ENCODE measurements around the gene IL36B.
"Not testable (repeated sequence)": the region's sequence is repeated elsewhere in the genome, so short reads cannot be mapped to it uniquely, and the experiment has no call there.

Gene IL36B

DNA sequence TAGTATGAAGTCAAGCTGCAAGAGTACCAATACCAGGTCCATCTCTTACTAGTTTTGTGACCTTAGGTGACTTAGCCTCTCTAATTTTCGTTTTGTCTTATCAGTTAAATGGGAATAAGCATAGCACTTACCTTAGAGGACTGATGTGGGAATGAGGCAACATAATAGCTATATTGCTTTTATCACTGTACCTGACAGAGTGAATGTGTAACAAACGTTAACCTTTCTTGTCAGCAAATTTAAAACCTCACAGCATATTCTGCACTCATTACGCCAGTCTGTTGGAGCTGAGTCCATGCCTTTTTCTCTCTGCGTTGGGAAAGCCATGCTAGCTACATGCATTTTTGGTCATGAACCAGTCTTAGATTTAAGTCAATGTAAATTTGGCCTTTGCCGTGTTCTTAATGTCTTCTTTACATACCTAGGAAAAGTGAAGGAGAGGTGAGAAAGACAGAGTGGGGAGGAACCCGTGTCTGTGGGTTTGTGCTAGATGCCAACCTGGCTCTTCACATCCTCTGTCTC lies at the start of gene IL36B:
TSS of gene IL36B (minus strand) at position 472 of the 522 bp plus-strand sequence.
- DNase-seq: no peak

DNA sequence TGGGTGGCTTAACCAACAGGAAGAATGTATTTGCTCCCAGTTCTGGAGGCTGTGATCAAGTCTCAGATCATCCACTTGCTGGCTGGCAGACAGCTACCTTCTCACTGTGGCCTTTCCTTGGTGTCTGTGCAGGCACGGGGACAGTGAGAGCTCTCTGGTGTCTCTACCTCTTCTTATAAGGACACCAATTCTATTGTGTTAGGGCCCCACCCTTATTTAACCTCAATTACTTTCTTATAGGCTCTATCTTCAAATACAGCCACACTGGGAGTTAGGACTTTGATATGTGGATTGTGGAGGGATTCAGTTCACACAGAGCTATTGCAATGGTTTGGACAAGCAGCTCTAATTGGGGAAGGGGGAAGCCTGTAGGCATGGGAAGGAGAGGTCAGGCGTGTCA lies 49.5 kb upstream of the IL36B start:
- no peak for DNase-seq

DNA sequence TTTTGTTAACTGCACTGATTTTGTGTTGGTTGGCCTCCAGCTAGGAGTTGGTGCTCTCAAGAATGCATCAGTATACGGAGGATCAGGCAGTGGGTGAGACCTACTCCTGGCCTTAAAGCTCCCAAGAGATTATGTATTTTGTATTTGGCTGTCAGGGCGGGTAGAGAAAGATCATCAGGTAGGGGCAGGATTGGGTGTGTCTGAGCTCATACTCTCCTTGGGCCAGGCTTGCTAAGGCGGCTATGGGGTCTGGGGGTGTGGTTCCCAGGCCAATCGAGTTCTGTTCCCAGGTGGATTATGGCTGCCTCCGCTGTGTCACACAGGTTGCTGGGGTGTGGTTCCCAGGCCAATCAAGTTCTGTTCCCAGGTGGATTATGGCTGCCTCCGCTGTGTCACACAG lies 45.9 kb upstream of the IL36B start:
- no peak for DNase-seq

GRCh38 chr2:113098041-113098440 lies 45.4 kb upstream of the IL36B start:
- no peak for DNase-seq

GRCh38 chr2:113096842-113097618 lies 44.4 kb upstream of the IL36B start:
- not testable (repeated sequence) for DNase-seq

DNA sequence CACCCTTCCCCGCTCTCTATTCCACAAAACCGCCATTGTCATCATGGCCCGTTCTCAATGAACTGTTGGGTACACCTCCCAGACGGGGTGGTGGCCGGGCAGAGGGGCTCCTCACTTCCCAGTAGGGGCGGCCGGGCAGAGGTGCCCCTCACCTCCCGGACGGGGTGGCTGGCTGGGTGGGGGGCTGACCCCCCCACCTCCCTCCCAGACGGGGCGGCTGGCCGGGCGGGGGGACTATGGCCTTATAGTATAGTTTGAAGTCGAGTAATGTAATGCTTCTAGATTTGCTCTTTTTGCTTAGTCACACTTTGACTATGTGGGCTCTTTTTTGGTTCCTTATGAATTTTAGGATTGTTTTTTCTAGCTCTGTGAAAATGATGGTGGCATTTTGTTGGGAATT lies 43.6 kb upstream of the IL36B start:
- DNase-seq: not testable (repeated sequence)

DNA sequence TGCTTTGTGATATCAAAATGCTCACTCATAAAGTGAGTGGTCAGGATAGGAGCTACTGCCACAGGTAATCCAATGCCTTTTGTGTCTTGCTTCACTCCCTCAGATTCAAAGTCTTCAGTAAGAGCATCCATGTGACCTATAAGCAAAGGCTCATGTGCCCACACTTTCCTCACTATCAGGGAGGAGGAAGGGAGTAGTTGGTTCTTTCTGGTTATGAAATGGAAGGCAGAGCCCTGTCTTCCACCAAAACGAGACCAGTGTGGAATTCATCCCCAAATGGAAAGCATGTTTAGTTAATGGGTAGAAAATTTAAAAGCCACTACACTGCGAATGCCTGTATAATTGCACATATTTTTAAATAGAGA lies 40.9 kb upstream of the IL36B start:
- no peak for DNase-seq

- DNase-seq: no peak
Observed at GRCh38 chr2:113092864-113093612, 40.4 kb upstream of the IL36B start.

DNA sequence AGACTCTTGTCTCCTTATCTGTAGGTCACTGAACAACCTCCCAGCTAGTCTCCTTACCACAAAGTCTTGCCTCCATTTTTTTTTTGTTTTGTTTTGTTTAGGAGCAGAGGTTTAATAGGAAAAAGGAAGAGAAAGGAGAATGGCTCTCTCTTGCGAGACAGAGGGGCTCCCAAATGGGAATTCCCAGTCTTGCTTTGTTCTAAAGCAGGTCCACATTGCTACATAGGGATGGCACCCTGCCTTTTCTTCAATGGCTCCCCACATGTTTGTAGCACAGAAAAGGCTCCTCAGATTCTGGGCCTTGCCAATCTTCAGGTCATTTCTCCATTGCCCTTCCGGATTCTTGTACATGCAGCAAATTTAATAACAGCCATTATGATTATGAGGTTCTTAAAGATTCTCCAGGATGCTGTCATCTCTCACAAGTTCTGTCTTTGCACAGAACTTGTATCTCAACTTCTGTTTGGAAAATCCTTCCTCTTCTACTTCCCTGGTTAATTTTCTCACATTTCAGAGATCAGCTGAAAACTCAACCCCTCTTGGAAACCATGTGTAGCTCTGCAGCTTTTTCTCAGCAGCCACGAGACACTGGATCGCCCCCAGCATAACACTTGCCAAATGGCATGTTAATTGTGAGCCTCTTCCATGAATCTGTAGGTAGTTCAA lies 38.7 kb upstream of the IL36B start:
- DNase-seq: no peak

DNA sequence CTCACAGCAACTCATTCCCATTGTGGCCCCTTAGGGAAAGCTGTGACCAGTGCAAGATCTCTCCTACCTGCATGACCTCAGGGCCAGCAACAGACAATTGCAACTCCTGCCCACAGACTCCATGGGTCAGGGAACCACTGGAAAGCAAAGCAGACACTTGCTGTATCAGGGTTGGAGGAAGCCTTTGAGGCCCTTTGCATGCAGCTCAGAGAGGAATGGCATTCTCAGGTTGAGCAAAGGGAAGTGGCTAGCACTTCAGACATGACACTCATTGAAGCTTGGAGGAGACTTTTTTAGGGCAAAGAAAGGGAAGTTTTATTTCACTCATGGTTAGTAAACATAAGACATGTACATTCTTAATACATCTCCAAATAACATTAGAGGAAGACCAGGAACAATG lies 37.2 kb upstream of the IL36B start:
- no peak for DNase-seq

DNA sequence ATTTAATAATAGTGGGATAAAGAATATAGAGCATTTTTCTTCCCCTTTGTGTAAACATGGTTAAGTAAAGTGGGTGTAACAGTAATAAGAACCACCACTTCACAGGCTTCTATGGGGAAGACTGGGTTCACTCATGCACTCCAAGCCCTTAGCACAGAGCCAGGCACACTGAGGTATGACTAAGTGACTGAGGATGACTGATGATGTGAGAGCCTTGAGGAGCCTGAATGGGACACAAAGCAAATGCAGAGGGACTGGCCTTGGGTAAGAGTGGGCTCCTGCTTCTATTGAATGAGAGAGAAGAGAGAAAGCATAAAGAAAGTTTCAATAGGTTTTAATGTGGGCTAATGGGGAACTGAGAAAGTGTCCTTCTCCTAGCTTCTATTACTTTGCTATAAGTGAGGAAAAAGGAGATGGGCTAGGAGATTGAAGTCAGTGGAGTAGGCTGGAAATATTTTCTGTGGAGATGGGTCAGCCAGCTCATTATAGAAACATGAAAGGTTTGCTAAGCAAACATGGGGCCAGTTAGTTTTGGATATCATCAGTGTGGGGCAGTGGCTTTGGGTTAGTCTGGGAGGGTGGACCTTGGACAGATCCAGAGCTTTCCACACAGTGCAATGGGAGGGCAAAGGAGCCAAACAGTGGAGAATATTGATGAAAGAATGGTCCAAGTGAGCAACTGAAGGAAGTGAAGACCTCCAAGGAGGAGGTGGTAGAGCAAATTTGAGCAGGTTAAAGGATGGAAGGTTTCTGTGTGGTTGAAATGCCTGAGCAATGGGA lies 35.7 kb upstream of the IL36B start:
- DNase-seq: no peak

DNA sequence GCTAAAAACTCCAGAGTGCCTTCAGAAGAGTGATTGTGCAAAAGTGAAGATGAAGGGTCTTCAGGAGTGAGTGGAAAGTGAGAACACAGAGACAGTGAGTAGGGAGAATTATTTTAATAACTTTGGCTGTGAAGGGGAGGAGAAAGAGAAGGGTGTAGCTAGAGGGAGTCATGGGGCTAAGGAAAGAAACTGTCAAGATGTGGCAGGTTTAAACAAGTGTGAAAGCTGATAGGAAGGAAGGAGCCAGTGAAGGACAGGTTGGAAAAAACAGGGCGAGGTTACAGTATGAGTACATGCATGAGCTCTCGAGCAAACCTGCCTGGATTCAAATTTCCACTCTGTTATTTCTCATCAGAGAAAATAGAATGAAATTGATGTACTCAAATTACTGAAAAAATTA lies 32.9 kb upstream of the IL36B start:
- no peak for DNase-seq

GRCh38 chr2:113084249-113085000 lies 31.8 kb upstream of the IL36B start:
- no peak for DNase-seq

- peak; percentile 42 for DNase-seq
Observed at GRCh38 chr2:113083296-113083695, 30.6 kb upstream of the IL36B start.

DNA sequence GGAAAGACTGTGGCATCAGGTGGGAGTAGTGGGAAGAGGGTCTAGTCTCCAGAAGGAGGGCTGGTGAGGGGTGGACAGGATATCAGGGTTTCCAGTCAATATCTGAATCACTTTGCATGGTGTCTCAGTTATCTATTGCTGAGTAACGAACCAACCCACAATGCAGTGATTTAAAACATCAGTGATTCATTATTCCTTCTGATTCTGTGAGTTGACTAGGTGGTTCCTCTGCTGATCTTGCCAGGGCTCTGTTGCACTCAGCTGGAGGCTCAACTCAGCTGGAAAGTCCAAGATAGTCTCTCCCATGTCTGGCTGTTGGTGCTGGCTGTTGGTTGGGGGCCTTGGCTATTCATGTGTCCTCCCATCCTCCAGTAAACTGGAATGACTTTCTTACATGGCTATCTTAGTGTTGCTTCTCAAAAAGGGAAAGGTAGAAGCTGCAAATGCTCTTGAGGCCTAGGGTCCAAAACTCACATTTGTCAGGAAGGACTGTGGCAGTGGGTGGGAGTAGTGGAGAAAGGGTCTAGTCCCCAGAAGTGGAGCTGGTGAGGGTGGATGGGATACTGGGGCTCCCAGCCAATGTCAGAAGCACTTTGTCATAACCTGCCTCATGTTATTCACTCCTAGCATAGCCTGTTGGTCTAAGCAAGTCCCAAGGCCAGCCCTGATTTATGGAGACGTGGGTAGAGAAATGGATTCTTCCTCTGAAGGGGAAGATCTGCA lies 29.0 kb upstream of the IL36B start:
- no peak for DNase-seq

DNA sequence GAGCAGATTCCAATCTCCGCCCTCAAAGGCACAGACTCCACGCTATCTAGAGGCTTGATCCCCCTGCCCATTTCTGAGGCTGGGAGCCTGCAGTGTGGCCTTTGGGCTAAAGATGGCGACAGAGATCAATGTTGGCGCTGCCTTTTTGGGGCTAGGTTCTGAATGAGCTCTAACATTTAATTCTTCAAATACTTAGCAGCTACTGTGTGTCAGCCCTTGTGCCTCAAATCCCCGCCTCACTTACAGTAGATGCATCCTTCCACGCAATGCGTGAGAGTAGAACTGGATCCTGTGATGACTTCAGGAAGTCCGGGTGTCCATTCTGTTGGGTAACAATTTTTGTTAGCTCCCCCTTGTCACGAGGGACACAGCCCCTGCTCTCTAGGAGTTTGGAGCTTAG lies 27.5 kb upstream of the IL36B start:
- DNase-seq: peak; percentile 19

DNA sequence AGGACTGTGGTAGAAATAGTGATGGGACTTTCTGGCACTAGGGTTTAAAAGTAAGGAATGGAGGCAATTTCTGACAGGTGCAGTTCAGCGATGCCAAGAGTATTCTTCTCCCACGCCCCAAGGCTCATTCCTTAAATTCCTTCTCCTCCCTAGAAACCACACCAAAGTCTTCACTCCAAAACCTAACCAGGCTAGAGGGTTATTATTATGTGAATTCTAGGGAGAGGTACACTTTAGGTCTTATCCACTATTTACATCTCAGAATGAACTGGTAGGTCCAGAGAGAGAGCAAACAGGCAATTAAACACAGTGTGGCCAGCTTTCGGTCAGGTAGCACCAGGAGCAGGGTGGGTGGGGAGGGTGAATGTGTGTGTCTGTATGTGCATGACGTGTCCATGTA lies 26.5 kb upstream of the IL36B start:
- no peak for DNase-seq

GRCh38 chr2:113078350-113078839 lies 25.7 kb upstream of the IL36B start:
- no peak for DNase-seq

GRCh38 chr2:113077921-113078320 lies 25.3 kb upstream of the IL36B start:
- no peak for DNase-seq

DNA sequence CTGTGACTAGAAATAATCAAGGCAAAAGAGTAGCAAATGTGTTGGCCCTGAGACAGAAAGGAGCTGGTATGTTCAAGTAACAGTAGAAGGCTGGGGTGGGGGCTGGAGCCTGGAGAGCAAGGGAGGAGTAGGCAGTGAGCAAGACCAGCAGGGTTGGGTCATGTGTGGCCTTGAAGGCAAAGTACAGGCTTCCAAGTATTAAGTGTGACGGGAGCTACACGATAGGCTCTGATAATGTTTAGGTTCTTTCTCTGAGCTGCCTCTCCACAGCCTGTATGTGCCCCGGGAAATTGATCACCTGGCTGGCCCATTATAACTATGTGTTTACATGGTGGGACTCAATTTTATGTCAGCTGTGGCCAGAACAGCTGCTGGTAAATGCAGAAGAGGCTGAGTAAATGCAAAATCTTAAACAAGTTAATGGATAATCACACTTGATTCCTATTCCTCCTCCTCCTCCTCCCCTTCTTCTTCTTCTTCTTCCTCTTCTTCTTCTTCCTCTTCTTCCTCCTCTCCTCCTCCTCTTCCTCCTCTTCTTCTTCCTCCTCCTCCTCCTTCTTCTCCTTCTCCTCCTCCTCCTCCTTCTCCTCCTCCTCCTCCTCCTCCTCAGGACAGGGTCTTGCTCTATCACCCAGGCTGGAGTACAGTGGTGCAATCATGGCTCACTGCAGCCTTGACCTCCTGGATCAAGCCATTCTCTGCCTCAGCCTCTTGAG lies 24.4 kb upstream of the IL36B start:
- DNase-seq: no peak

DNA sequence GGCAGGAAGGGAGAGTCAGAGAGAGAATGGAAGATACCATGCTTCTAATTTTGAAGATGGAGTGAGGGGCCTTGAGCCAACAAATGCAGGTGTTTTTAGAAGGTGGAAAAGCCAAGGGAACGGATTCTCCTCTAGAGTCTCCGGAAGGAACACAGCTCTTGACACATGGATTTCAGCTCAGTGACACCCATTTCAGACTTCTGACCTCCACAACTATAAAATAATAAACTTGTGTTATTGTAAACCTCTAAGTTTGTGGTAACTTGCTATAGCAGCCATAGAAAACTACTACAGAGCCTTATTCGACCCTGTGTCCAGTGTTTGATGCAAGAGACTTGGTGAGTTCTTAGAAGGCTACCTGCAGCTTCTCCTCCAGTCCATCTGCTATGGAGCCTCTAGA lies 22.9 kb upstream of the IL36B start:
- DNase-seq: no peak
